Fibroblast of the aortic adventitia (primary cell): ENCODE results near the gene CFL1. TPM values are rescaled to one million over a fixed set of nuclear protein-coding genes. Genes with fewer than 3 reads are reported as not detected.

ENCODE experiments used
- DNase-seq: peaks from one replicate; pipeline ENCODE4 v3.0.0-alpha.2; 2010; ENCODE audit warnings: low read depth
- H3K4me3 ChIP-seq: 2 replicates; pipeline ENCODE4 v1.5.1; 2011; ENCODE audit warnings: low read depth, mild to moderate bottlenecking, control low read depth, low read length, moderate library complexity
- CTCF ChIP-seq: IDR thresholded peaks from 2 replicates; pipeline ENCODE4 v1.5.1; 2011; ENCODE audit warnings: mild to moderate bottlenecking, low read length, control low read depth, inconsistent platforms; ENCODE audit not compliant: insufficient read depth
- total RNA-seq: library from RNA; depleted of rRNA; stranded (reverse); fragments of >200 nt; gene quantifications from 2 replicates; pipeline ENCODE4 v1.2.3, GENCODE V29; 2012; ENCODE audit warnings: low replicate concordance

The CFL1 gene
- total RNA-seq, 1 donor = 713 TPM

GRCh38 chr11:65871811-65872548, 14.0 kb upstream of the CFL1 start:
- peak; percentile 43 for TF ChIP-seq CTCF
- DNase-seq = no peak
- peak overlapping the region; percentile 67 for H3K4me3 ChIP-seq

GRCh38 chr11:65870706-65871681, 13.0 kb upstream of the CFL1 start:
- no peak for TF ChIP-seq CTCF
- peak overlapping the region; percentile 67 for H3K4me3 ChIP-seq
- no peak for DNase-seq

GRCh38 chr11:65870307-65870658, 12.3 kb upstream of the CFL1 start:
- TF ChIP-seq CTCF = no peak
- DNase-seq = no peak
- H3K4me3 ChIP-seq = no peak overlapping the region

- DNase-seq = no peak
These were observed 11.8 kb upstream of the CFL1 start for GRCh38 chr11:65869643-65870306.

GRCh38 chr11:65868907-65869306, 10.9 kb upstream of the CFL1 start:
- no peak for TF ChIP-seq CTCF
- no peak overlapping the region for H3K4me3 ChIP-seq
- DNase-seq = no peak

More at GRCh38 chr11:65869643-65870306, 11.8 kb upstream of the CFL1 start:
- no peak overlapping the region for H3K4me3 ChIP-seq
- no peak for TF ChIP-seq CTCF

- no peak for TF ChIP-seq CTCF
- no peak overlapping the region for H3K4me3 ChIP-seq
- no peak for DNase-seq
These were observed 10.2 kb upstream of the CFL1 start for GRCh38 chr11:65868076-65868667.
